ENCODE data around the gene RHBDL1.

RHBDL1 gene

GRCh38 chr16:676565-676902, 1.1 kb downstream of the RHBDL1 start:
- no peak for DNase-seq

GRCh38 chr16:676913-677312, 1.4 kb downstream of the RHBDL1 start:
- no peak for DNase-seq

- DNase-seq, result no peak
Observed at GRCh38 chr16:677316-678190, 2.1 kb downstream of the RHBDL1 start.

GRCh38 chr16:678209-678857, 2.9 kb downstream of the RHBDL1 start:
- no peak for DNase-seq

GRCh38 chr16:678858-679813, 3.7 kb downstream of the RHBDL1 start:
- DNase-seq, result no peak

- no peak for DNase-seq
Observed at GRCh38 chr16:679814-680624, 4.5 kb downstream of the RHBDL1 start, which contains the start of gene STUB1. TSS of gene STUB1 (plus strand) at chr16:680410. CDS start at chr16:680526, 116 bp downstream.

- DNase-seq, result no peak
Observed at GRCh38 chr16:680625-680945, 5.1 kb downstream of the RHBDL1 start.

- DNase-seq, result no peak
Observed at GRCh38 chr16:680967-681745, 5.7 kb downstream of the RHBDL1 start.

- no peak for DNase-seq
Observed at GRCh38 chr16:681746-682427, 6.4 kb downstream of the RHBDL1 start.

- no peak for DNase-seq
Observed at GRCh38 chr16:682493-683395, 7.3 kb downstream of the RHBDL1 start.

- no peak for DNase-seq
Observed at GRCh38 chr16:683396-684070, 8.1 kb downstream of the RHBDL1 start.

- no peak for DNase-seq
Observed at GRCh38 chr16:684071-684794, 8.8 kb downstream of the RHBDL1 start, which contains the start of gene JMJD8. TSS of gene JMJD8 (minus strand) at chr16:684334. CDS start at chr16:684319, 15 bp downstream.

- no peak for DNase-seq
Observed at GRCh38 chr16:684961-685696, 9.7 kb downstream of the RHBDL1 start.

- DNase-seq, result no peak
Observed at GRCh38 chr16:685967-686366, 10.5 kb downstream of the RHBDL1 start.

- DNase-seq, result no peak
Observed at GRCh38 chr16:686459-687260, 11.2 kb downstream of the RHBDL1 start.

- DNase-seq, result no peak
Observed at GRCh38 chr16:687499-687898, 12.0 kb downstream of the RHBDL1 start.

All from cortex of kidney (tissue), 1 donor.